ENCODE measurements around the gene PCGF6.
"Not testable (repeated sequence)": the region's sequence is repeated elsewhere in the genome, so short reads cannot be mapped to it uniquely, and the experiment has no call there.

PCGF6 gene

GRCh38 chr10:103316087-103316486 is 34.9 kb downstream of the PCGF6 start:
- no peak for DNase-seq

GRCh38 chr10:103310197-103310596 is 40.7 kb downstream of the PCGF6 start:
- DNase-seq = no peak

DNA sequence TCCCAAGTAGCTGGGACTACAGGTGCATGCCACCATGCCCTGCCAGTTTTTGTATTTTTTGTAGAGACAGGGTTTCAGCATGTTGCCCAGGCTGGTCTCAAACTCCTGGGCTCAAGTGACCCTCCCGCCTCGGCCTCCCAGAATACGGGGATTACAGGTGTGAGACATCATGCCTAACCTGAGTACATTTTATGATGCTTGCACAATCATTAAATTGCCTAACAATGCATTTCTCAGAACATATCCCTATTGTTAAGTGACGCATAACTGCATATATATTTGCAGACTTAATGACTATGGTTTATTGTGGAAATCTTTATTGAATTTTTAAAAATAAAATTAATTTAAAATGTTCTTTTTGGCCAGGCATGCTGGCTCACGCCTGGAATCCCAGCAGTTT is 43.3 kb downstream of the PCGF6 start:
- DNase-seq = no peak

- DNase-seq = no peak
These were observed 55.4 kb downstream of the PCGF6 start for GRCh38 chr10:103295374-103296015.

DNA sequence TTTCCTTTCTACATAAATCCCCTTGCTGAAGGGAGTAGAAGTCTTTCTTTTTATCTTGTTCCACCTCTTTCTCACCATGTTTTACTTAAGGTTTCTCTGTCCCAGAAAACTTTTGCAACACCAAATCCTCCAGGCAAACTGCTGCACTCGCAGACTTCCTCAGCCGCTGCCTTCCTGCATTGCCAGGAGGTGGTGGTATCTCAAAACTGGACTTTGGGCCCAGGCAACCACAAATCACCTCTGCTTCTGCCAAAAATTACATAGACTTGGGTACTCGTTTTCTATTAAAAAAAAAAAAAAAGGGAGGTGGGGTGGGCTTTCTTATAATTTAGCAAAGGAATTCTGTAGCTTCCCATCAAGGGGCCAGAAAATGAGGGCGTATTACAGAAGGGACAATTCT is 59.4 kb downstream of the PCGF6 start:
- DNase-seq = no peak

- DNase-seq = no peak
These were observed 62.9 kb downstream of the PCGF6 start for GRCh38 chr10:103287992-103288391.

- DNase-seq = no peak
These were observed 66.8 kb downstream of the PCGF6 start for GRCh38 chr10:103284170-103284569.

GRCh38 chr10:103282961-103283360 is 68.0 kb downstream of the PCGF6 start:
- no peak for DNase-seq

DNA sequence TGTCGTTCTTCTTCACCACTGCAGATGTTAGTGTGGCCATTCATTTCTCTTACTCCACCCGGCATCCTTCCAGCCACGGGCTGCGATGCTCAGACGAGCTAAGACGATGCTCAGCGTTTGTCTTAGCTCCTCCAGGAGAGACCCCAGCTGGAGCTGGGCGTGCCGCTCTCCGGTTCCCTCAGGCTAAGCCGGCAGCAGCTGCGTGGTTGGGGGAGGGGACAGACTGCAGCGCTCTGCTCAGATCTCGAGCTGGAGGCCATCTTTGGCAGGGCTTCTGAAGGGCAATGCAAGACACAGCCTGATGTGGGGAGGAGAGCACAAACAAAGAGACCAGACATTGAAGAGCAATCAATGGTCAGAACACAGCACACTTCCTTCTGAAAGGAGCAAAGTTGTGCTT is 69.2 kb downstream of the PCGF6 start:
- DNase-seq = peak in 1 of 2 experiments; percentile 20

GRCh38 chr10:103280506-103280905 is 70.4 kb downstream of the PCGF6 start:
- no peak for DNase-seq

- no peak for DNase-seq
These were observed 70.9 kb downstream of the PCGF6 start for GRCh38 chr10:103280031-103280430.

DNA sequence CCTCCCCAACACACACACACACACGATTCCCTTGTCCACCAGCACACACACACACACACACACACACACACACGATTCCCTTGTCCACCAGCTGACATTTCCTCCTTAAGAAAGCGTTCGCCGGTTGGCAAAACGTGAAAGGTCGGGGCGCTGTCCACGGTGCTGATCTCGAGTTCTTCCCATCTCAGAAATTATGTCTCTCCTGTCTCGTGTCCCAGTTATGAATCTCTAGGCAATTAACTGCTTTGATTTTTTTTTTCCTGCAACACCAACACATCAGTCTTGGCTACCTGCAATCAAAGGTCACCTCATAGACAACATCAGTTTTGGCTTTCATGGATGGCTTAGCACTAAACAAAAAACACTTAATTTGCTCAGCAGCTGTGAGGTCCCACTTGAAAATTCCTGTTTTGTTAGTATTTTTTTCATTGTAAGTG is 72.1 kb downstream of the PCGF6 start:
- no peak for DNase-seq

DNA sequence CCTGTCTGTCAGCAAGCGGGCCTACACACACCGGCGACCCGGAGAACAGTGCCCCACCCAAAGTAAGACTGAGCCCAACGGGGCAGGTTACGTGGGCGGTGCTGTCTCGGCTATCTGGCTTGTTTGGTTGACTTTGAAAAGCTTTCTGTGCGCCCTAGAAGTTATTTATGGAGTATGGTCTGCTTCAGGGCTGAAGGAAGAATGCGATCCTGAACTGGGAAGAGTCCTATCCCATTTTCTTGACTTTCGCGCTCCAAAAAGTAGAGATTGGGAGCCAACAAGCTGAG is 72.5 kb downstream of the PCGF6 start:
- DNase-seq = no peak

DNA sequence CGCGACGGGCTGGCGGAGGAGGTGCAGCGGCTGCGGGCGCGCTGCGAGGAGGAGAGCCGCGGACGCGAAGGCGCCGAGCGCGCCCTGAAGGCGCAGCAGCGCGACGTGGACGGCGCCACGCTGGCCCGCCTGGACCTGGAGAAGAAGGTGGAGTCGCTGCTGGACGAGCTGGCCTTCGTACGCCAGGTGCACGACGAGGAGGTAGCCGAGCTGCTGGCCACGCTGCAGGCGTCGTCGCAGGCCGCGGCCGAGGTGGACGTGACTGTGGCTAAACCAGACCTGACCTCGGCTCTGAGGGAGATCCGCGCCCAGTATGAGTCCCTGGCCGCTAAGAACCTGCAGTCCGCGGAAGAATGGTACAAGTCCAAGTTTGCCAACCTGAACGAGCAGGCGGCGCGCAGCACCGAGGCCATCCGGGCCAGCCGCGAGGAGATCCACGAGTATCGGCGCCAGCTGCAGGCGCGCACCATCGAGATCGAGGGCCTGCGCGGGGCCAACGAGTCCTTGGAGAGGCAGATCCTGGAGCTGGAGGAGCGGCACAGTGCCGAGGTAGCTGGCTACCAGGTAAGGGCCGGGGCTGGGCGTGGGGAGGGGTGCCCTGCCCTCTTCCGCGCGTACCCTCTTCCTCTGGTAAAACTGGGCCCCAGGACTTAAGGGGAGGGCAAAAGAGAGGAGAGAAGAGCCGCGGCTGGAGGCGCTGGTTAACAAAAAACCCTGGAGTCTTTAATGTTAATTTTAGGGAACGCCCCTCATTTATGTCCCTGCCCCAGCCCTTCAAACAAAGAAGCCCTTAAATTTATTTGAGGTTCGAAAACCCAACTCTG is 73.0 kb downstream of the PCGF6 start:
- no peak for DNase-seq

- peak in 1 of 2 experiments; percentile 30 for DNase-seq
These were observed 73.8 kb downstream of the PCGF6 start, which contains the start of gene INA for GRCh38 chr10:103276896-103277712. TSS of gene INA (plus strand) at chr10:103277138. CDS start at chr10:103277212, 74 bp downstream.

- DNase-seq = no peak
These were observed 74.6 kb downstream of the PCGF6 start for GRCh38 chr10:103276251-103276895.

DNA sequence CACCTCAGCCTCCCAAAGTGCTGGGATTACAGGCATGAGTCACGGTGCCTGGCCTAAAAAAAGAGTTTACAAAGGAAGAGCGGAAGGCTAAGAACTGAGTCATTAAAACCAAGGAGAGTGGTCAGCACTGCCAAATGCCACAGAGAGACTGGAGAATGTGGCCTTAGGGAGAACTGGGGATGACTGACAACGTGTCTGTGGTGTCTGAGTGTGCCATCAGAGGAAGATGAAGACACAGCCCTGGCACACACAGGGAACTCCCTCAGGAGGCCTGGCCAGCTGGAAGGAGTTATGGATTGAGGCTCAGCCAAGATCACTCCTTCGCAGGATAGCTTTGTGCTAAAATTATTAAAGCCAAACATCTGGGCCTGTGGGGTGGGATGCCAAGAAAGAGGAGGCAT is 77.9 kb downstream of the PCGF6 start:
- no peak for DNase-seq

DNA sequence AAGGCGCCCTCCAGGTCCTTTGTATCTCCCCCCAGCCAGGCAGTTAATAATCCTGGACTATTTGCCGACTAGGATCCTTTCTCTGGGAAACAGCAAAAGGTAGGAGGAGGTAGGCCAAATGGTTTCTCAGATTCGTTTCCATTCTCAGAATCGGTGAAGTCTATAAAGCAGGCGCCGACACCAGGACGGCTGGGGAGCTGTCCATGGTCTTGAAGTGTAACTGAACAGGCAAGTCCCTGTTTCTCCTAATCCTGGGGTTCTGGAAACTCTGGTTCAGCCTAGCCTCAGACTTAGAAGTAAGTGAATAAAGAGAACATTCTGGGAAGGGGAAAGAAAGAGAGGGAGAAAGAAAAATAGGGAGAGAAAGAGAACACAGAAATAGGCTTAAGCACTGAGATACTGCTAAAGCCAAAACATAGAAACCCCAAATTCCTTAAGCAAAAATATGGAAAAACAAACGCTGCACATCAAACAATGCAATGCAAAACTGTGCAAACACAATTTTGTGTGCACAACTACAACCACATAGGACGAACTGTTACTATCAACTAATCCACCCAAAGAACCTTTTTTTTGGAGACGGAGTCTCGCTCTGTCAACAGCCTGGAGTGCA is 85.1 kb downstream of the PCGF6 start:
- DNase-seq = no peak

DNA sequence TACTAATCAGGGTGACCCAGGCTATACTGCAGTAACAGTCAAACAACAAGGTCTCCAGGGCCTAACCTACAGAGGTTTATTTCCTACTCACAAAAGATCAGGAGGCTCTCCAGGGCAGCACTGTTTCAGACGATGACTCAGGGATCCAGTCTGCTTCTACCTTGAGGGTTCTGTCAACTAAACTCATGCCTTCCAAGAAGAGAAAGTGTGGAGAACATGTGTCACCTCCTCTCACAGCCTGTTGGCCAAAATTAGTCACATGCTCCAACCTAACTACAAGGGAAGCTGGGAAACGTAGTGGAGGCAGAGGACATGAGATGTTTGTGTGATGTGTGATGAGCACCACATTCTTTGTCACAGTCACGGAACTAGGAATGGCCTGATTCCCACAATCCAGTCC is 88.7 kb downstream of the PCGF6 start:
- DNase-seq = no peak

DNA sequence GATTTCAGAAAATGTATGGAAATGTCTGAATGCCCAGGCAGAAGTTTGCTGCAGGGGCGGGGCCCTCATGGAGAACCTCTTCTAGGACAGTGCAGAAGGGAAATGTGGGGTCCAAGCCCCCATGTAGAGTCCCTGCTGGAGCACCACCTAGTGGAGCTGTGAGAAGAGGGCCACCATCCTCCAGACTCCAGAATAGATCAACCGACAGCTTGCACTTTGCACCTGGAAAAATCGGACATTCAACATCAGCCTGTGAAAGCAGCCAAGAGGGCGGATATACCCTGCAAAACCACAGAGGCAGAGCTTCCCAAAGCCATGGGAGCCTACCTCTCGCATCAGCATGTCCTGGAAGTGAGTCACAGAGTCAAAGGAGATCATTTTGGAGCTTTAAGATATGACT is 91.0 kb downstream of the PCGF6 start:
- DNase-seq = no peak

GRCh38 chr10:103258928-103259327 is 92.0 kb downstream of the PCGF6 start:
- DNase-seq = not testable (repeated sequence)

DNA sequence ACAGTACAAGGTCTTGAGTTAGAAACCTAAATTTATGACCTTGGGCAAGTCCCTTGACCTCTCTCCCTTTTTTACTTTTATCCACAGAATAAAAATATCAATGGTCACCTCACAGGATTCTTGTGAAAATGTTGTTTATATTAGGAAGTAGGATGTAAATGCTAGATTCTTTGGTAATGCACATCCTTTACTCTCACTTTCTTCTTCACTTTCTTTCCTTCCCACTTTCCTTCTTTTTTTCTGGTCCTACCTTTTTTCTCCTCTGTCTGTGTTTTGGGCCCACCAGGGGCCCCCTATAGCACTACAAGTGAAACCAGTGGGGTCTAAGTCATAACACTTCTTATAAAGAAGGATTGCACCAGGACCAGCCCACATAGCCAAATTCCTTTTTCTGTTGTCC is 93.1 kb downstream of the PCGF6 start:
- no peak for DNase-seq

DNA sequence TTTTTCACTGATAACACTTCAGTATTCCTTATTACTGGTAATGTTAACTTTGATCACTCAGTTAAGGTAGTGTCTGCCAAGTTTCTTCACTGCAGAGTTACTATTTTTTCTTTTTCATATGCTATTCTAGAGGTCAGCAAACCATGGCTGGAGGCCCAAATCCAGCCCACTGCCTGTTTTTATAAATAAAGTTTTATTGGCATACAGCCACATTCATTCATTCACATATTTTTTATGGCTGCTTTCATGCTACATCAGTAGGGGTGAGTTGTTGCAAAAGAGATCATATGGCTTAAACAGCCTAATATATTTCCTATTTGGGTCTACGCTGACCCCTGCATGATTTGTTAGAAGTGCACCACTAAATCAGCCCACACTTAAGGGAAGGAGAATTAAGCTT is 94.3 kb downstream of the PCGF6 start:
- DNase-seq = no peak
